Right lobe of liver (tissue), 6 donors: ENCODE results near the gene KIF5C. TPM values are rescaled to one million over a fixed set of nuclear protein-coding genes. Genes with fewer than 3 reads are reported as not detected.
"Not testable (repeated sequence)": the region's sequence is repeated elsewhere in the genome, so short reads cannot be mapped to it uniquely, and the experiment has no call there.

Experiments
- ATAC-seq, 4 donors: fragments of 200-7000 bp; cut with Tn5 transposase; one replicate each; pipeline ENCODE4 v1.9.1; 2020; ENCODE audit warnings: mild to moderate bottlenecking in 4 of 4, moderate library complexity in 4 of 4
- DNase-seq, 3 donors: peaks; one replicate each; pipeline ENCODE4 v3.0.0-alpha.2; 2020
- H3K27ac ChIP-seq, 3 donors: fragments of 200-600 bp; one replicate each; pipeline ENCODE4 v1.8.0; 2022
- H3K27me3 ChIP-seq, 2 donors: fragments of 200-600 bp; one replicate each; pipeline ENCODE4 v1.8.0; 2022
- H3K36me3 ChIP-seq, 4 donors: fragments of 200-600 bp; sonication (generic) in 1 of 4; one replicate each; pipeline versions ENCODE4 v1.5.1 to v1.8.0; 2017 to 2022; ENCODE audit warnings: control low read depth in 1 of 4
- H3K4me1 ChIP-seq, 4 donors: fragments of 200-600 bp; sonication (generic) in 1 of 4; one replicate each; pipeline versions ENCODE4 v1.5.1 to v1.8.0; 2017 to 2022; ENCODE audit warnings: control low read depth in 1 of 4
- H3K4me3 ChIP-seq, 3 donors: fragments of 200-600 bp; one replicate each; pipeline ENCODE4 v1.8.0; 2022
- H3K9me3 ChIP-seq, 4 donors: fragments of 200-600 bp; sonication (generic) in 1 of 4; one replicate each; pipeline versions ENCODE4 v1.5.1 to v1.8.0; 2017 to 2022; ENCODE audit warnings: control low read depth in 1 of 4
- CTCF ChIP-seq, 4 donors: fragments of 200-600 bp in 3 of 4; fragments of 450-650 bp in 1 of 4; IDR thresholded peaks; one replicate each; pipeline versions ENCODE4 v1.5.1 to v1.8.0; 2016 to 2022; ENCODE audit warnings: antibody characterized with exemption in 4 of 4, mild to moderate bottlenecking in 2 of 4
- POLR2A ChIP-seq: fragments of 450-650 bp; IDR thresholded peaks from one replicate; pipeline ENCODE4 v1.6.1; 2017; ENCODE audit warnings: antibody characterized with exemption, mild to moderate bottlenecking
- WGBS: methylation state at CpG from one replicate; pipeline ENCODE4 v1.1.6; 2018; ENCODE audit warnings: low coverage, low lambda C conversion rate; ENCODE audit not compliant: insufficient coverage; ENCODE audit errors: missing lambda C conversion rate; 5-methylcytosine and 5-hydroxymethylcytosine counted together
- intact Hi-C, 2 donors: fragments of 100-400 bp; cut with DNase I; formaldehyde crosslinking; loops; one replicate each; pipeline versions ENCODE4 v1.11.2 to v1.14.1; 2022
- total RNA-seq, 6 experiments: library from RNA; depleted of rRNA in 2 of 6; stranded (reverse); fragments of >200 nt in 2 of 6; fragmentation: NEBNext Ultra II Directional in 3 of 6; extraction: Animal tissue kit (Norgen Biotek cat#: 25700) in 3 of 6; gene quantifications; one replicate each; pipeline versions ENCODE4 v1.1.0 to v1.2.4, GENCODE V29; 2016 to 2023
- donor health status: DM: no; HTN: yes; CAD: no.
- donor health status: DM: no; HTN: no; CAD: no.
- donor health status: DM: no; HTN: no; CAD: no.
- donor health status: DM: no; HTN: yes; CAD: no.
- donor health status: DM: no; HTN: yes; CAD: no.

KIF5C gene
- total RNA-seq, 6 experiments from 2014 or later = 0.07 to 1.1 (median 0.34) TPM

- intact Hi-C loops = no loop called here
- WGBS = 67% methylated on average over 3 of the region's 4 CpGs
These were observed 33.0 kb upstream of the KIF5C start for GRCh38 chr2:148842050-148842449.

GRCh38 chr2:148848146-148848545, 26.9 kb upstream of the KIF5C start:
- ATAC-seq = no peak
- WGBS = 89% methylated on average over 1 of the region's 1 CpG

More at GRCh38 chr2:148842050-148842449, 33.0 kb upstream of the KIF5C start:
- no peak overlapping the region for H3K27ac ChIP-seq
- TF ChIP-seq CTCF (IDR thresholded peaks at IDR 0.05) = no peak
- TF ChIP-seq POLR2A = no peak
- DNase-seq = no peak
- H3K27me3 ChIP-seq = no peaks in the 10 kb centered on the region
- H3K4me1 ChIP-seq = no peaks in the 10 kb centered on the region
- H3K4me3 ChIP-seq = no peak overlapping the region
- ATAC-seq = no peak
- H3K36me3 ChIP-seq = no peaks in the 10 kb centered on the region
- H3K9me3 ChIP-seq = no peaks in the 10 kb centered on the region

GRCh38 chr2:148853458-148853857, 21.6 kb upstream of the KIF5C start:
- Histone ChIP-seq H3K36me3 (no peaks in the 10 kb centered on the region), H3K27me3 (no peaks in the 10 kb centered on the region), H3K9me3 (no peaks in the 10 kb centered on the region), H3K27ac (no peak overlapping the region), H3K4me1 (no peaks in the 10 kb centered on the region), H3K4me3 (no peak overlapping the region)
- no peak for ATAC-seq
- no peak for DNase-seq
- no peak for TF ChIP-seq CTCF (IDR thresholded peaks at IDR 0.05)
- no peak for TF ChIP-seq POLR2A
- intact Hi-C loops = no loop called here
- 59% methylated on average over 2 of the region's 2 CpGs for WGBS

More at GRCh38 chr2:148848146-148848545, 26.9 kb upstream of the KIF5C start:
- intact Hi-C loops = no loop called here
- TF ChIP-seq CTCF (IDR thresholded peaks at IDR 0.05) (no peak), POLR2A (no peak)
- Histone ChIP-seq H3K27me3 (no peaks in the 10 kb centered on the region), H3K4me3 (no peak overlapping the region), H3K4me1 (no peaks in the 10 kb centered on the region), H3K9me3 (no peaks in the 10 kb centered on the region), H3K36me3 (no peaks in the 10 kb centered on the region), H3K27ac (no peak overlapping the region)
- no peak for DNase-seq

- intact Hi-C loops = no loop called here
- no peaks in the 10 kb centered on the region for H3K4me1 ChIP-seq
- no peaks in the 10 kb centered on the region for H3K36me3 ChIP-seq
- H3K27ac ChIP-seq = no peak overlapping the region
- H3K9me3 ChIP-seq = no peaks in the 10 kb centered on the region
- ATAC-seq (no peak), DNase-seq (no peak)
- WGBS = 53% methylated on average over 3 of the region's 3 CpGs
- no peaks in the 10 kb centered on the region for H3K27me3 ChIP-seq
- TF ChIP-seq CTCF (IDR thresholded peaks at IDR 0.05) = no peak
- TF ChIP-seq POLR2A = no peak
- H3K4me3 ChIP-seq = no peak overlapping the region
These were observed 15.0 kb upstream of the KIF5C start for GRCh38 chr2:148860037-148860436.

GRCh38 chr2:148861367-148861766, 13.7 kb upstream of the KIF5C start:
- 63% methylated on average over 5 of the region's 5 CpGs for WGBS
- TF ChIP-seq CTCF (IDR thresholded peaks at IDR 0.05) (no peak), POLR2A (no peak)
- H3K27me3 ChIP-seq = no peaks in the 10 kb centered on the region
- DNase-seq = no peak
- no peak overlapping the region for H3K27ac ChIP-seq
- ATAC-seq = no peak
- intact Hi-C loops = no loop called here
- H3K4me1 ChIP-seq = no peaks in the 10 kb centered on the region
- no peaks in the 10 kb centered on the region for H3K9me3 ChIP-seq
- no peak overlapping the region for H3K4me3 ChIP-seq
- no peaks in the 10 kb centered on the region for H3K36me3 ChIP-seq

DNA sequence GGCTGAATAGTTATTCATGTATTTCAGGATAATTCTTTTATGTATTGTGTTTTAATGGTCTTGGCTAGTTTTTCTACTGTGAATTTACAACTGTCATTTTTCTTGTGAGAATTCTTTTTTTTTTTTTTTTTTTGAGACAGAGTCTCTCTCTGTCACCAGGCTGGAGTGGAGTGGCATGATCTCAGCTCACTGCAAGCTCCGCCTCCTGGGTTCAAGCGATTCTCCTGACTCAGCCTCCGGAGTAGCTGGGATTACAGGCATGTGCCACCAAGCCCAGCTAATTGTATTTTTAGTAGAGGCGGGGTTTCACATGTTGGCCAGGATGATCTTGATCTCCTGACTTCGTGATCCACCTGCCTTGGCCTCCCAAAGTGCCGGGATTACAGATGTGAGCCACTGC, 12.5 kb upstream of the KIF5C start:
- intact Hi-C loops = not testable (repeated sequence)

More for the DNA sequence above, 12.5 kb upstream of the KIF5C start:
- not testable (repeated sequence) for ATAC-seq, H3K27ac ChIP-seq, H3K9me3 ChIP-seq, H3K36me3 ChIP-seq, H3K4me1 ChIP-seq, H3K4me3 ChIP-seq, H3K27me3 ChIP-seq, DNase-seq
- WGBS = no CpG with 5 or more reads among the region's 6 CpGs
